ENCODE results near the gene MIPOL1.
"Not testable (repeated sequence)": the region's sequence is repeated elsewhere in the genome, so short reads cannot be mapped to it uniquely, and the experiment has no call there.

The MIPOL1 gene

DNA sequence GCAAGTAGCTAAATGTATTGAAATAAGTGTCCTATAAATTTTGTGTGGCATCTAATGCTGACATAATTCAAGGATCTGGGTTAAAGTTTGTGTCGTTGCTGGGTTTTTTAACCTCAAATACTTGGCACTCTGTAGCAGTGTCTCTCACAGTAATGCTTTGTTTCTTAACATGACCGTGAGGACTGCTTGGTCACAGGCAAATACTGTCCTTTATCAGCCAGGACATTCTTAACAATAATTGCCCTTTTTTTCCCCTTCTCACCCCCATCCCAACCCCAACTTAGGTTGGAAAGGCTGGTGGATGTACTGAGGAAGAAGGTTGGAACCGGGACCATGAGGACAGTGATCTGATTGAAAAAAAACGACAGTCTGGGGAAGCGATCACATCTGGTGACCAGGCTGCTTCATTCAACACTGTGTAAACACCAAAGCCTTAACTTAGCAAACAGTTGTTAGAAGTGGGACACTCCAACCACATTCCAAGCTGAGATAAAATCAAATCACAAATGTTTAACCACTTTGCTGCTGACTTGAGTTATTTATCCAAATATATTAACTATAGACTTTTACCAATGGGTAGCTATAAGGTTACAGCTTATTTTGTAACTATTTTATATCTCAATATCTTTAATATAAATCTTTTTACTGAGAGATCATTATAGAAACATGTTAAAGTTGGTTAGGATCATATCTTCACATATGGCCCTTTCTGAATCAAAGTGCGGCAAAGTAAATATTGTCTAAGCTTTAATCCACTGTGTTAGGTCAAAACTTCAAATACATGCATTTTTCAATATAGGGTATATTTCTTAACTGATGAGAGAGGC lies 349.1 kb downstream of the MIPOL1 start:
- DNase-seq (ENCODE audit: low spot score) = no peak

DNA sequence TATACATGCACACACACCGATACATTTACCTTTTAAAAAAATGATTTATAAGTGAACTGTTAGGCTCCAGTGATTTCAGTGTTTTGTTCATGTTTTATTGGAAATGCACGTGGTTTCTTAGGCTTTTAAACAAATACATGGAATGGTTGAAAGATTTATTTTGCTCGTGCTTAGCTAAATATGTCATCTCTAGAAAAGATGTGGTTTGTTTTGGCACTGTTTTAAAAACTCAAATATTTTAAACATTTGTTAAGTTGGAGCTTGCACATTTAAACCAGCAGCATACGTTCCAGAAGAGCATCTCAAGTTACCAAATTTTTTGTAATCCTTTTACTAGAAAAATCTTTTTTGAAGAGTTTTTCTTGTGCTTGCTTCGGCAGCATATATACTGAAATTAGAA lies 352.8 kb downstream of the MIPOL1 start:
- no peak for DNase-seq (ENCODE audit: low spot score)

DNA sequence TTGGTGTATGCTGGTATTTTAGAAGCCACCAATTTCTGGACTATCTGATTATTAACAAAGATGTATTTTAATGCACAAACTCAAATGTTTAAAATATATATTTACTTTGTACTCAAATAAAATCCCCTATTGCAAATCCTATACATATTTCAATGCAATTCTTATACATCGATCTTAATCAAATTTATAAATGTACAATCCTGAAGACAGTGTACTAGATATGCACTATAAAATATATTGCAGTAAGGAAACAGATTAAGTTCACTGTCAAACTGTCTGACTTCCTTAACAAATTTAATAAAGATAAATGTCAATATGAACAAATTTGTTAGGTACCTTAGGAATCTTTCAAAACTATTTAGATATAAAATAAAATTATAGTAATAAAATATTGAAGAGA lies 353.4 kb downstream of the MIPOL1 start:
- no peak for DNase-seq (ENCODE audit: low spot score)

DNA sequence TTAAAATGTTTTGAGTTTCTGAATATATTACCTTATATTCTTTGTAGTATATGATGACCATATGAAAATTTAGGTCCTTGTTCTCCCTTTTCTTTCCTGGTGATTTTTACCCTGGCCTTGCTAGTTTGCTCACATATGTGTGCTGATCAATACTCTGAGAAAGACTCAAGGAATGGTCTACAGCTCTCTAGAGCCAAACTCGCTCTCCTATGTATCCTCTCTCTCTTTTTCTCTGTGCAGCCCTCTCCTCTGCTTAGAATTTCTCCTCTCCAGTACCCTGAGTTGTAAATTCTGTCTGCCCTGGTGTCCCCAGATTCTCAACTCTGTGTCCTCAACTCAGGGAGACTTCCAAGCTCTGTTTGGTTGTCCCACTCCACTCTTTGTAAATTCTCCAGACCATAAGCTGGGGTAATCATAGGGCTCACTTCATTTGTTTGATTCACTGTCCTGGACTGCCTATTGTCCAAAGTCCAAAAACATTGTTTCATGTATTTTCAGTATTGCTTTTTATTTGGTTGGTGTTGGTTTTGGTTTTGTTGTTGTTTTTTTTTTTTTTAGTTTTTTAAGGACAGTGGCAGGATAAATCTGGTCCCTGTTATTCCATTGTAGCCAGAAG lies 356.3 kb downstream of the MIPOL1 start:
- no peak for DNase-seq (ENCODE audit: low spot score)

DNA sequence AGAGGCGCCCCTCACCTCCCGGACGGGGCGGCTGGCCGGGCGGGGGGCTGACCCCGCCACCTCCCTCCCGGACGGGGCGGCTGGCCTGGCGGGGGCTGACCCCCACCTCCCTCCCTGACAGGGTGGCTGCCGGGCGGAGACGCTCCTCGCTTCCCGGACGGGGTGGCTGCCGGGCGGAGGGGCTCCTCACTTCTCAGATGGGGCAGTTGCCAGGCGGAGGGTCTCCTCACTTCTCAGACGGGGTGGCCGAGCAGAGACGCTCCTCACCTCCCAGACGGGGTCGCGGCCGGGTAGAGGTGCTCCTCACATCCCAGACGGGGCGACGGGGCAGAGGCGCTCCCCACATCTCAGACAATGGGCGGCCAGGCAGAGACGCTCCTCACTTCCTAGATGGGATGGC lies 357.9 kb downstream of the MIPOL1 start:
- not testable (repeated sequence) for DNase-seq (ENCODE audit: low spot score)

DNA sequence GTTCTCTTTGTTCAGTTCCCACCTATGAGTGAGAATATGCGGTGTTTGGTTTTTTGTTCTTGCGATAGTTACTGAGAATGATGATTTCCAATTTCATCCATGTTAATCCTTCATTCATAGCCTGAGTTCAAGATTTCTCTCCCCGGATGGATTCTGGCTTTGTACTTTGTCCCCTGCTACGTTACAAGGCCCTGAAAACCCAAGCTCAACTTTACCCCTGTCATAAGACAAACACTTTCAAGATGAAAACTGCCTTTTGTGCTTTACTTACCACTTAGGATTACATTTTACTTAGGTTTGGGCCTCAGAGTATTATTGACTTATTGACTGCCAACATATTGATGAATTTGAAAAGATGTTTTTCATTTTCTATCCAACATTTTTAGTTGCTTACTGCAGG lies 361.0 kb downstream of the MIPOL1 start:
- DNase-seq (ENCODE audit: low spot score) = no peak

DNA sequence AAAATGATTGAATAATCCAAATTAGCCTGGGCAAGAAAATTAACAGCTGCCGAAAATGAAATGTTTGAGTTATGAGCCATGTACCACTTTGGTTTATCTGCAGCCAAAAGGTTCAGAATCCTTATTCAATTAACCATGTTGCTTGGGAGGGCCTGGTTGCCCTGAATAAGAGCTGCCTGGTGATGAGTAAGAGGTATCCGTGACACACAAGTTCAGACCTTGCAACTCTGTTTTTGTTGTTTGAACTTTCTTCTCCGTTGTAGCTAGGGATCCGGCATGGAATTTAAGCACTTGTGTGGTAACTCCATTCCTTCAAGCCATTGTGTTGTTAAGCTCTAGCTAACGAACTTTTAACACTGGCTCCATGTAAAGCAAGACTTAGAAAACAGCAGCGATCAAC lies 361.6 kb downstream of the MIPOL1 start:
- no peak for DNase-seq (ENCODE audit: low spot score)

DNA sequence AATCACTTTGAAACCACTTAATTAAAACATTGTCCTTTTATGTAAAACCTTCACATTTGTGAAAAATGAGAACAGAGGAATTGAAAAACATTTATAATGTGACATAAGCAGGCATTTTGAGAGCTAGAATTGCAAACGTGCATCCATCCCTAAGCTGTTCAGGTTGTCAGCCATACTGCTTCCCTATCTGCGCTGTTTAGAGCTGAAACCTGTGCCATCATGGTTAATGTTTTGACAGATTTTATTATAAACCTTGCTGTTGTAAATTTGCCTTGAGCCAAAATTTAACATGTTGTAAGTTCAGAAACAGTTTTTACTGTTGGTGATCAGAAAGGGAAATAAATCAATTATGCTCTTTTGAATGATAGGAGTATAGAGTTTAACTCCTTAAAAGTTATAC lies 365.5 kb downstream of the MIPOL1 start:
- DNase-seq (ENCODE audit: low spot score) = no peak

DNA sequence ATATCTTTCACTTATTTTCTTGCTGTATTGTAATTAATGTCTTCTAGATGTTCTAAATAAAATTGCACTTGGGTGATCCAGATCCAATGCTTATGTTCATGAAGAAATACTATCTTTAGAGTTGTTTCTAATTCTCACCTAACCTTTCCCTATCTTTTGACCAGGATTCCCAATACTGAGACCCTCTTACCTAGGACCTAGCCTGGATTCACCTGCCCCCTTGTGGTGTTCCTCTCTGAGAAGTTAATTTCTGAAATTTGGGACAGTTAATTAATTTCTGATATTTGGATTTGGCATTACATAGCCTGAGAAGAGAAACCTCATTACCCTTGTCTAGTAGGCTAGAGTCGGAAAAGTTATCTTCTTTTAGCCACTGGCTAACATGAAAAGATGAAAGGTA lies 367.8 kb downstream of the MIPOL1 start:
- DNase-seq (ENCODE audit: low spot score) = no peak

DNA sequence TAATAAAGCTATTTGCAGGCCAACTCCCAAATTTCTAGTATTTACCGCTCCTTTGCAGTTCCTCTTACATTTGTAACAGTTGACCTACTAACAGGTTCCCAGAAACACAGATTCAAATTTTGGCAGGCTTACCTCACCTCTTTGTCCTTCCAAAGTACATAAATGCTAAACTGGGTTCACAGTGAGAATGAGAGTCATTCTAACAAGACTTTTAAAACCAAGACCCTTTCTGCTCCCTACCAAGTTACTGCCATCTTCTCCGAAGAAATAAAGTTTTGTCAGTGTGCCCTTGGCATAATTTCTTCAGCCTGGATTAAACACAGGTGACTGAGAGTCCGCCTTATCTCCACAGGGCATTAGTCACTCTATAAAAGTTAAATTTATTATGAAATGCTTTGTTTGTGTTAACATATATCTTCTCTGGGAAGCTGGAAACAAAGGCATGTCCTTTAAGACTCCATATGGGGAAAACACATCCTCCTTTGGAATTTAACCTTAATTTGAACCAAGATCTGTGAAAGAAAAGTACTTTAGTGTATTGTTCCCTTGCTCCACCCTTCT lies 369.2 kb downstream of the MIPOL1 start:
- DNase-seq (ENCODE audit: low spot score) = no peak

DNA sequence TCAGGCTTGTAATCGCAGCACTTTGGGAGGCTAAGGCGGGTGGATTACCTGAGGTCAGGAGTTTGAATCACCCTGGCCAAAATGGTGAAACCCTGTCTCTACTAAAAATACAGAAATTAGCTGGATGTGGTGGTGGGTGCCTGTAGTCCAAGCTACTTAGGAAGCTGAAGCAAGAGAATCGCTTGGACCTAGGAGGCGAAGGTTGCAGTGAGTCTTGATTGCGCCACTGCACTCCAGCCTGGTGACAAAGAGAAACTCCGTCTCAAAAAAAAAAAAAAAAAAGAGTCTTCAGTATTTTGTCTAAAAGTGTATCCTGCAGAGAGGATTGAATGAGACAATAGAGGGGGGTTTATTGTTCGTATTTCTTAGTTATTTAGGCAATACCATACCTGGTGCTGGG lies 372.0 kb downstream of the MIPOL1 start:
- DNase-seq (ENCODE audit: low spot score) = no peak

DNA sequence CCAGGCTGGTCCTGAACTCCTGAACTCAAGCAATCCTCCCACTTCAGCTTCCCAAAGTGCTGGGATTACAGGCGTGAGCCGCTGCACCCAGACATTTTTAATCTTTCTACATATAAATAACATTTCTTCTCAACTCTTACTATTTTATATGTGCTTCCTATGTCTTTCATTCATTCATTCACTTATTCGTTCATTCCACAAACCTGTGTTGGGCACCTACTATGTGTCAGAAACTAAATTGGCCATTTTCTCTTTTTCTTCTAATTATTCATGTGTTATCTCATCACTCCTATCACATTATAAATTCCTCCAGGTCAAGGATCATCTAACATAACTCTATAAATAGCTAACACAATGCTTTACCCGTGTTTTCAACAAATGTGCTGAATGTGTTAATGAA lies 373.7 kb downstream of the MIPOL1 start:
- no peak for DNase-seq (ENCODE audit: low spot score)

DNA sequence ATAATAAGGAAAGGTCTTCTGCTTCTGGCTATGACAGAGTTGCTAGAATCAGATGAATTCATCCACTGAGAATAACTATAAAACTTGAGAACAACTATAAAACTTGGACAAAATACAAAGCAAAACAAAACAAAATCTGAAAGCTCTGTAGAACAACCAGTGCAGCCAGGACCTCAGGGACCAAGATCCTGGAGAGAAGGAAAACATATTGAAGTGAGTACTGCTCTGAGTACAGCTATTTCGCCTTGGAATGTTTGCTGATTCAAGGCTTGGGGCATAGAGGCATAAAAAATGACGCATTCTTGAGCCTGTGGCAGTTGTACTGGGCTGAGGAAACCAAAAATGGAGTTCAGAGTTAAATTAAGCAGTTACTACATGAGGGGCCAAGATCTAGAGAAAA lies 375.6 kb downstream of the MIPOL1 start:
- no peak for DNase-seq (ENCODE audit: low spot score)

DNA sequence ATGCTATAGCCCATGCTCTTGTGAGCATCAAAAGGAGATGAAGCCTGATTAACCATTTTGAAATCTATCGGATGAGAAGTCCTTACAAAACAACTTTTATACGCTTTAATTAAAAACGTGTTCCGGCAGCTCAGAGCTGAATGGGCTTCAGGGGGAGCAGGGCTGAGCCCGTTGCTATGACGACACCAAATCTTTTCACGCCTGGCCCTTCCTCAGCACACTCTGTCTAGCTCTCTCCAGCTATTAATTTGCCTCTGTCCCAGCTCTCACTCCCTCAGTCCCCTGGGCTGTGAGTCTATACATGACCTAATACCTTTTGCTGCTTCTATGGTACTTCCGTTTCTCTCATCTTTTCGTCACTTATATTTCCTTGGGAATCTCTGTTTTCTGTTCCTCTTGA lies 381.5 kb downstream of the MIPOL1 start:
- DNase-seq (ENCODE audit: low spot score) = no peak

DNA sequence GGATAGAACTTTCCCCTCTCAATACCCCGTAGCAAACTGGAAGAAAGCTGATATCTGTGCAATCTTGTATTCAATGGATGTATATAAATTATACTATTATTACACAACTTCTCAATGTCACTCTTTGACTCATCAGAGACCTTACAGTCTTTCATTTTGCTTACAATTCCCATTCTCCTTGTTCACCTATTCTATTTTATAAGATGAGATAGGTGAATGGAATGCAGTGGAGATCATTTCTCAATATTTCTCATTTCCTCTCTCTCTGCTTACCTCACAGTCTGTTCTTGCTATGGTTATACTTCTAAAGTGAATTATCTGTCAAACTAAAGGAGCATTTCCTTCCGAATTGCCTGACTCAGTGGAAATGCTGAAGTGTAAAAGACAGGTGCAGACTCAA lies 382.4 kb downstream of the MIPOL1 start:
- DNase-seq (ENCODE audit: low spot score) = no peak

DNA sequence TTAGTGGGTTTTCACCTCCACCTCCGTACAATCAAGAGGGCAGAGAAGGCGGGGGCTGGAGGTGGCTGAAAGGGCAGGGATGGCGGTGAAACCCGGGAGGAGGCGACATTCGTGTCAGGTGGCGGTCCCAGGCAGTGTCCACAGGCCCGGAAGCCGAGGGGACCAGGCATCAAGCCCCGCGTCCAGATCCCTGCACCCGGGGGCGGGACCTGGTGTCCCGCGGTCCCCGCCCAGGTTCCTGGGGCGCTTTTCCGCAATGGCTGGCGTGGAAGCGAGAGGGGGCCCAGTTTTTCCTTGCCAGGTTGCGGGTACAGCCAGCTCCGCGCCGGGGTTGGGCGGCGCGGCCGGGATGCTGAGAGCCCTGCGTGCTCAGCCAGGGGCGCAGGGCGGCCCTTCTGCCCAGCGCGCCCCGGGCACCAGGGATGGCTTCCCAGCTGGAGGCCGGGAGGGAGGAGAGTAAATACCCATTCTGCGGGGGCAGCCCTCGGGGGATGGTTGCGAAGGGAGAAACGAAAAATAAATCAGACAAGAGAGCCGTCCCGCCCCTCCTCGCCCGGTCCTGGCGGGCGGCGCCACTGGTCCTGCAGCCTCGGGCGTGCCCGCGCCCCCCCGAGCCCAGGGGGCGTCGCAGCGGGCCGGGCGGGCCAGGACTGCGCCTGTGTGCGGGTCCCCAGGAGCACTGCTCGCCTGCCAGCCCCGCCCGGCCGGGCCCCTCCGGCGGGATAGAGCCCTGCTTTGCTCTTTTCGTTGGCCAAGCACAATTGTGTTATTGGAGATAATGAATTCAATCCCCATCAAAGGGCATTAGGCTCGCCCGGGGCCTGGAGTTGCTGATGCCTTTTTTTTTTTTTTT lies 385.8 kb downstream of the MIPOL1 start:
- no peak for DNase-seq (ENCODE audit: low spot score)

DNA sequence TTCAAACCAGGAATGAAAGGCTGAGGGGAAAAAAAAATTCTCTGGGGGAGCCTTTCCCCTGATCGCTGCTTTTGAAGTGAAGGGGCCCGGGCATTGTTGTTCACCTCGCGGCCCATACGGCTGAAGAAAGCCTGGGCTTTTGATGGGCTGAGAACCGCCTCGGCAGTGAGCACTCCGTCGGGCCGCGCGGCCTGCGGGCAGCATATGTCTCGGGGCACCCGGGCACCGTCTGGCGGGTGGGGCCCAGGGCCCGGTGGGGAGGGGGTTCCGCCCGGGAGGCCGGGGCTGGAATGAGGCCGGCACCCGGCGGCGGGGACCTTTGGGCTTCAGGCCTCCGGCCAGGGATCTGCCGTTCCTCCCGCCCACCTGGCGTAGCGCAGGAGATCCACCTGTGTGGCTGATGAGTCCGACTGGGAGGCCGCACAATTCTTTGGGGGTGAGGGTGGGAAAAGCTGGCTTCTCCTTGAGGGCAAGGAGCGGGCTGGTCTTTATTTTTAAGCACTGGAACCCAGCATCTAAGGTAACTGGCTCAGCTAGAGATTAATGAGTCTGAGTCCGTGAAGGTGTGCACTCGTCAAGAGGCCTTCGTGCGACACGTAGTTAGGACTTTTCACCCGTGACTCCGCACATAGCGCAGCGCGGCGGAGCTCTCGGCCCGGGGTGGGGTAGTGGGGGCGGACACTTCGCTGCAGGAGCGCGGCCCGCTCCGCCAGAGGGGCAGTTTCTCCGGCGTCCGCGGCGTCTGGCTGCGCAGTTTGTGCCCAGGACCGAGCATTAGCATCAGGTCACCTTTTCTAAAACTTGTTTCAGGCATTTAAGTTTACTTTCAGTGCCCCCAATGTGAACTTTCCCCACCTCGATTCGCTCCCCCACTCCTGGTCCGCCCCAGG lies 386.7 kb downstream of the MIPOL1 start:
- no peak for DNase-seq (ENCODE audit: low spot score)

DNA sequence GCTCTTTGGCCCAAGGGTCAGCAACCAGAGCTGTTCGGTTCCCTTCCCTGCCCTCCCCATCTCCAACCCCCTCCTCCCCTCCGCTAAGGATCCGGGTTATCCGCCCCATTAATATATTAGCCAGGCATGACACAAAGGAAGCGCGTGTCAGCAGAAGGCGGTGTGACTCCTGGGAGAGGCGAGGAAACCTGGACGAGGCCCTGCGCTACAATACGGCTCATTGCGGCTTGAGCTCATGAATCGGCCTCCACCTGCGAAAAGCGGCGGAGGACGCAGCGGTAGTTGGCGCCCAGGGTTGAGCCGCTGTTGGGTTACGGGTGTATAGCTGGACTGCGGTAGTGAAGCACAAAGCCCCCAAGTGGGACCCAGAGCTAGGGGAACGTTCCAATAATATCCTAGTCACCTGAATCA lies 387.4 kb downstream of the MIPOL1 start:
- no peak for DNase-seq (ENCODE audit: low spot score)

DNA sequence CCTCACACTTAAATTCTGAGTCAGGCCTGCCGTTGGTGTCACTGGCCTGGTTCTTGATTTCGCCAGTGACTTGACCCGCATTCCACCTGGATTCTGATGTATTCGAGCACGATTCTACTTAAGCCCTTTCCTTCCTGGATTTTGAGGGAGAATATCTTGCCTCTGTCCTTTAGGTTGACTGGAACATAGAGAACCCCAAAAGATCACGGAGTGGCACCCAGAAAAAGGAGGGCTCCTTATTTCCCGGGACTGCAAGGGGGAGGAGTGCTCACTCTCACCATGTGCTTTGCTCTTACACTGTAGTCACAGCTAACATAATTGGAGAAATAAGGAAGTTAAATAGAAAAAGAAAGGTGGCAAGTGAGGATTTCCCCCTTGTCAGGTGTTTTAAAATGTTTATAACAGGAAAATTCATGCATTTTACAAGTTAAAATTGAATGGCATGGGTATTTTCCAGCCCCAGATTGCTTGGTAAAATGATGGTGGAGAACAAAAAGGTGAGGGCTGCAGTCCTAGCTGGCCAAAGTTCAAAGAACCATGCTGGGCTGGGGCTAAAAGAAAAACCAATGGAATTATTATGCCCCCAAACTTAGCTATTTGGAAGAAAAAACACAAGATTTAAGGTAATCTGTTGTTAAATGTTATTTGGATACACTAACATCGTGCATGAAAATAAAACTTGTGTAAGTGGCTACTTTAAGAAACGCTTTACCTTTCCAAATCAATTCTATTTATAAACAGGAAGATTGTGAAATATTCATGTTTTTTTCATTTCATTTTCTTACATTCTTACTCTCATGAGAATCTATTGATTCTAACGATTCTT lies 388.4 kb downstream of the MIPOL1 start:
- no peak for DNase-seq (ENCODE audit: low spot score)

DNA sequence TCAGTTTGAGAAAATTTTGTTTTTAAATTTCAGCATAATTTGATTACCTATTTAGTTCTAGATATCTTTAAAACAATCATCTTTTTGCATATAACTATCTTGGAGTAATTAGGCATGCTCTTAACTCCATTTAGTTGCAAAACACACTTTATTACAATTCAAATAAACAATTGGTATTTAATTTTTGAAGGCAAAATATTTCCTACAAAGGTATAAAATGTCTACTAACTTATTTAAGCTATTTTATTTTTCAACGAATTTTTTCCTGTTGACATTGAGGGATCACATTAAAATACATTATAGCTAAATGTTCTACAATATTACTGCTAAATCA lies 389.0 kb downstream of the MIPOL1 start:
- no peak for DNase-seq (ENCODE audit: low spot score)
